Measurements from ENCODE around the gene PRKCA. TPM values are rescaled to one million over a fixed set of nuclear protein-coding genes. Genes with fewer than 3 reads are reported as not detected.
A peak's percentile ranks its signal among the peaks of the same experiment; 100 is the strongest.

PRKCA gene
- total RNA-seq, 2 experiments from 2014 or later: 84.4 to 87.9 TPM

DNA sequence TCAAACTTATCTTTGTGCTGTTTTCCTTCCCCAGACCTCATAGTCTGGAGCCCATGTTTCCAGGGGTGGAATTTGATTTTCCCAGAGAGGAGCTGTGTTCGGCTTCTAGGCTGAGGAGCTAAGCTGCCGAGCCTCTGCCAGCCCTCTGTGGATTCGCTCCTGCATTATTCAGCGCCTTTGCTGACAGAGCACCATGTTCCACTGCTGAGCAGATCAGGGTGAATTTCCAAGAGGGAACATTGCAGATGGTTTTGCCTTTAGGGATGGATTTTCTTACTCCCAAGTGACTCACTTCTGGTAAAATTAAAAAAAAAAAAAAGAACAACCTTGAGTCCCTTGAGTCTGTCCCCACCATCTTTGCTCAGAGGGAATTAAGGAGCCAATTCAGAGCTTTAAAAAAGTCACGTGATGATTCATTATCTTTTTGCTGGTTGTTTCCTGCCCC is 229.5 kb downstream of the PRKCA start:
- H3K27ac Mint-ChIP-seq: no peak overlapping the region
- ChIA-PET CTCF (interaction anchor here (0.9 kb wide), 1 partner anchor 35 kb away, joined by 3 read pairs; no protein-coding TSS in a partner anchor), POLR2A (interaction anchor here (0.6 kb wide), 1 partner anchor 46 kb away, joined by 3 read pairs; no protein-coding TSS in a partner anchor)
- H3K4me1 Mint-ChIP-seq (ENCODE audit: low read depth): peaks cover 63% of the 10 kb centered on the region
- ATAC-seq (no peak), DNase-seq (no peak)
- no peaks in the 10 kb centered on the region for H3K27me3 Mint-ChIP-seq
- H3K4me3 Mint-ChIP-seq: no peak overlapping the region
- intact Hi-C loops (cut with micrococcal nuclease): no loop called here
- TF ChIP-seq, protein P1, sequence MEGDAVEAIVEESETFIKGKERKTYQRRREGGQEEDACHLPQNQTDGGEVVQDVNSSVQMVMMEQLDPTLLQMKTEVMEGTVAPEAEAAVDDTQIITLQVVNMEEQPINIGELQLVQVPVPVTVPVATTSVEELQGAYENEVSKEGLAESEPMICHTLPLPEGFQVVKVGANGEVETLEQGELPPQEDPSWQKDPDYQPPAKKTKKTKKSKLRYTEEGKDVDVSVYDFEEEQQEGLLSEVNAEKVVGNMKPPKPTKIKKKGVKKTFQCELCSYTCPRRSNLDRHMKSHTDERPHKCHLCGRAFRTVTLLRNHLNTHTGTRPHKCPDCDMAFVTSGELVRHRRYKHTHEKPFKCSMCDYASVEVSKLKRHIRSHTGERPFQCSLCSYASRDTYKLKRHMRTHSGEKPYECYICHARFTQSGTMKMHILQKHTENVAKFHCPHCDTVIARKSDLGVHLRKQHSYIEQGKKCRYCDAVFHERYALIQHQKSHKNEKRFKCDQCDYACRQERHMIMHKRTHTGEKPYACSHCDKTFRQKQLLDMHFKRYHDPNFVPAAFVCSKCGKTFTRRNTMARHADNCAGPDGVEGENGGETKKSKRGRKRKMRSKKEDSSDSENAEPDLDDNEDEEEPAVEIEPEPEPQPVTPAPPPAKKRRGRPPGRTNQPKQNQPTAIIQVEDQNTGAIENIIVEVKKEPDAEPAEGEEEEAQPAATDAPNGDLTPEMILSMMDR (IDR thresholded peaks at IDR 0.05): no peak
- H3K9me3 Mint-ChIP-seq: no peaks in the 10 kb centered on the region
- H3K36me3 Mint-ChIP-seq (ENCODE audit: low read depth): peaks cover 36% of the 10 kb centered on the region

DNA sequence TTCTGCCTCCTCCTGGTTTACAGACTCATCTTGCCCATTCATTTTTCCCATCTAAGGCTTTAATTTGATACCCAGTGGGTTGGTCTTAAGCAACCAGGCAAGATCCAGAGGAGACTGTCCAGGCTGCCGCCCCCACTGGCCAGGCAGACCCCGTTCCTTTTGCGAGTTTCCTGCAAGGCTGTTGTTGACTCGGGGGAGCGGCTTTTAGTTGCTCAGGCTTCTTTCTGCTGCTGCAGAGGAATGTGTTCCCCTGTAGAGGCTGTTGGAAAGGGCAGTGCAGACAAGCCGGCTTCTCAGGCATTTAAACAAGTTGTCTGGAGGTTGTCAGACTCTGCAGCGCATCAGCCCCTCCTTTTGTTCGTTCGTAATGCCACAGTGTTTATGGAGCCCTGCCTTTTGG is 231.2 kb downstream of the PRKCA start:
- TF ChIP-seq, protein P1 (IDR thresholded peaks at IDR 0.05): no peak
- POLR2A ChIA-PET: no interaction called here
- Mint-ChIP-seq H3K36me3 (ENCODE audit: low read depth) (peaks cover 27% of the 10 kb centered on the region), H3K27me3 (no peaks in the 10 kb centered on the region), H3K27ac (no peak overlapping the region), H3K4me3 (no peak overlapping the region), H3K4me1 (ENCODE audit: low read depth) (peaks cover 74% of the 10 kb centered on the region), H3K9me3 (no peaks in the 10 kb centered on the region)
- CTCF ChIA-PET: no interaction called here
- ATAC-seq: no peak
- no peak for DNase-seq
- intact Hi-C loops (cut with micrococcal nuclease): no loop called here

DNA sequence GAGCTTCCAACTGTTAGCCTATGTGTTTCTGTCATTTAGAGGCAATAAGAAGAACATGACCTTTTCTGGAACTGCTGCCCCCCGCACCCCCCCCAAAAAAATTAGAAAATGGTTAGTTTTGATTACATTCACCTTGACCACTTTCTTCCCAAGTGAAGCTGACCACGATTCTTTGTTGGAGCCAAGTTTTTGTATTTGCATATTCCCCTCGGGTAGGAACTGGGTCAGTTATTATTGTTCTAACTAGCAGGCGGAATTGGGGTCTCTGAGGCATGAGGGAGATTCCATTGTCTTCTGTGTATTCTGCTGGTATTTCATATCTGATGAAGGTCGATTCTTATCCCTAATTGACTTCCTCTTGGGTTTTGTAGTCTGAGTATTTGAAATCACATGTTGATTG is 231.6 kb downstream of the PRKCA start:
- no peak overlapping the region for H3K27ac Mint-ChIP-seq
- peaks cover 76% of the 10 kb centered on the region for H3K4me1 Mint-ChIP-seq (ENCODE audit: low read depth)
- H3K36me3 Mint-ChIP-seq (ENCODE audit: low read depth): peaks cover 26% of the 10 kb centered on the region
- H3K27me3 Mint-ChIP-seq: no peaks in the 10 kb centered on the region
- ChIA-PET POLR2A (no interaction called here), CTCF (no interaction called here)
- H3K9me3 Mint-ChIP-seq: no peaks in the 10 kb centered on the region
- intact Hi-C loops (cut with micrococcal nuclease): no loop called here
- TF ChIP-seq, protein P1 (IDR thresholded peaks at IDR 0.05): no peak
- DNase-seq (no peak), ATAC-seq (no peak)
- H3K4me3 Mint-ChIP-seq: no peak overlapping the region

DNA sequence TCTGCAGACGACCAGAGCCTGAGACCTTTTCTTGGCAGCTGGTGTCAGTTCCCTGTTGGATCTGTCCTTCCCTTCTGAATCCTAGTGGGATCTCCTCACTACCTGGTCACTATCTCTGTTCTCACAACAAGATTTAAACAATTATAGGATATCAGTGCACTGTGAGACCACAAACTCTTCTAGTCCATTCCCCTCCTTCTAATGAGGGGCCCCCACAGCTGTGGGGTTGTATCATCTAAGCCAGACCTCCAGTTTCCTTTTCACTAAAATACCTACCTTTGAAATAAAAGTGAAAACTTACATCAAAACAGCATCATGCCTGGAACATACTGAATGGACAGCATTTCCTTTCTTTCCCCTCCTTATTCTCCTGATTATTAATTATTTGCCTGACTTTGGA is 233.2 kb downstream of the PRKCA start:
- Mint-ChIP-seq H3K4me1 (ENCODE audit: low read depth) (peaks cover 83% of the 10 kb centered on the region), H3K4me3 (no peak overlapping the region), H3K36me3 (ENCODE audit: low read depth) (peaks cover 14% of the 10 kb centered on the region), H3K27ac (peak overlapping the region; percentile 84), H3K9me3 (no peaks in the 10 kb centered on the region), H3K27me3 (no peaks in the 10 kb centered on the region)
- TF ChIP-seq, protein P1 (IDR thresholded peaks at IDR 0.05): no peak
- ChIA-PET POLR2A (no interaction called here), CTCF (interaction anchor here (1.1 to 1.3 kb wide), 2 partner anchors 9 to 12 kb away, joined by 3 read pairs; no protein-coding TSS in a partner anchor)
- ATAC-seq: peak; percentile 60
- DNase-seq: peak; percentile 45
- intact Hi-C loops (cut with micrococcal nuclease): no loop called here

DNA sequence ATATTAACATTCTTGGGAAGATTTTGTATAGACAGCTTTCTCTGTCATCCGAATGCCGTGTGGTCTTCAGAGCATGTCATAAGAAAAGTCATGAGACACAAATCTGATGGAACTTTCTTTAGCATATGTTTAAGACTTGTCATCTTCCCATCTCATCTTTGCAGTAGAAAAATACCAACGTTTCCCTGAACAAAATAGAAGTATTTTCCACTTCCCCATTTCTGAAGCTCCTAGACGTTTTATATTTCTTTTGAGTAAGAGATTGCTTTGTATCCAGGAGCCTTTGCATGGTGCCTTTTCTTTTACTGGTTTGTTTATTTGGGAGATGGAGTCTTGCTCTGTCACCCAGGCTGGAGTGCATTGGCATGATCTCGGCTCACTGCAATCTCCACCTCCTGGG is 235.1 kb downstream of the PRKCA start:
- H3K4me1 Mint-ChIP-seq (ENCODE audit: low read depth): peaks cover 89% of the 10 kb centered on the region
- H3K27ac Mint-ChIP-seq: no peak overlapping the region
- intact Hi-C loops (cut with micrococcal nuclease): no loop called here
- DNase-seq (no peak), ATAC-seq (no peak)
- peaks cover 1% of the 10 kb centered on the region for H3K9me3 Mint-ChIP-seq
- H3K36me3 Mint-ChIP-seq (ENCODE audit: low read depth): peaks cover 17% of the 10 kb centered on the region
- H3K4me3 Mint-ChIP-seq: no peak overlapping the region
- ChIA-PET POLR2A (interaction anchor here (1.1 kb wide), 1 partner anchor 14 kb away, joined by 3 read pairs; no protein-coding TSS in a partner anchor), CTCF (interaction anchor here (1.0 kb wide), 1 partner anchor 27 kb away, joined by 4 read pairs; no protein-coding TSS in a partner anchor)
- H3K27me3 Mint-ChIP-seq: no peaks in the 10 kb centered on the region
- TF ChIP-seq, protein P1 (IDR thresholded peaks at IDR 0.05): no peak
